Activated CD4-positive, alpha-beta T cell treated with anti-CD3 and anti-CD28 coated beads, Interleukin-2, amount 50 U/mL, for 16 hours (primary cell): ENCODE data around the gene RBM22.

ENCODE experiments used
- DNase-seq: peaks from one replicate; pipeline ENCODE4 v3.0.0-alpha.2; 2020

RBM22 gene

GRCh38 chr5:150650021-150651006, 50.5 kb downstream of the RBM22 start:
- DNase-seq: no peak

- no peak for DNase-seq
Observed at GRCh38 chr5:150649108-150650020, 51.5 kb downstream of the RBM22 start.

DNA sequence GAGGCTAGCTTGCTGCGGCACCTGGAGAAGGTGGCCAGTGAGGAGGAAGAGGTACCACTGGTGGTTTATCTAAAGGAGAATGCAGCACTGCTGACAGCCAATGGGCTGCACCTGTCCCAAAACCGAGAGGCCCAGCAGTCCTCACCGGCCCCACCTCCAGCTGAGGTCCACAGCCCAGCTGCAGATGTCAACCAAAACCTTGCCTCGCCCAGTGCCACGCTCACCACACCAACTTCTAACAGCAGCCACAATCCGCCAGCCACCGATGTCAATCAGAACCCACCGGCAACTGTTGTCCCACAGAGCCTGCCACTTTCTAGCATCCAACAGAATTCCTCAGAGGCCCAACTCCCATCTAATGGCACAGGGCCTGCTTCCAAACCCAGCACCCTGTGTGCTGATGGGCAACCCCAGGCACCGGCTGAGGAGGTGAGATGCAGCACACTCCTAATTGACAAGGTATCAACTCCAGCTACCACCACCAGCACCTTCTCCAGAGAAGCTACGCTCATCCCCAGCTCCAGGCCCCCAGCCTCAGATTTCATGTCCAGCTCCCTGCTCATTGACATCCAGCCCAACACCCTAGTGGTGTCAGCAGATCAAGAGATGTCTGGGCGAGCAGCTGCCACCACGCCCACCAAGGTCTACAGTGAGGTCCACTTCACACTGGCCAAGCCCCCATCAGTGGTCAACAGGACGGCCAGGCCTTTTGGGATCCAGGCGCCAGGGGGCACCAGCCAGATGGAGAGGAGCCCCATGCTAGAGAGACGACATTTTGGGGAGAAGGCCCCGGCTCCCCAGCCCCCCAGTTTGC, 52.4 kb downstream of the RBM22 start:
- no peak for DNase-seq

DNA sequence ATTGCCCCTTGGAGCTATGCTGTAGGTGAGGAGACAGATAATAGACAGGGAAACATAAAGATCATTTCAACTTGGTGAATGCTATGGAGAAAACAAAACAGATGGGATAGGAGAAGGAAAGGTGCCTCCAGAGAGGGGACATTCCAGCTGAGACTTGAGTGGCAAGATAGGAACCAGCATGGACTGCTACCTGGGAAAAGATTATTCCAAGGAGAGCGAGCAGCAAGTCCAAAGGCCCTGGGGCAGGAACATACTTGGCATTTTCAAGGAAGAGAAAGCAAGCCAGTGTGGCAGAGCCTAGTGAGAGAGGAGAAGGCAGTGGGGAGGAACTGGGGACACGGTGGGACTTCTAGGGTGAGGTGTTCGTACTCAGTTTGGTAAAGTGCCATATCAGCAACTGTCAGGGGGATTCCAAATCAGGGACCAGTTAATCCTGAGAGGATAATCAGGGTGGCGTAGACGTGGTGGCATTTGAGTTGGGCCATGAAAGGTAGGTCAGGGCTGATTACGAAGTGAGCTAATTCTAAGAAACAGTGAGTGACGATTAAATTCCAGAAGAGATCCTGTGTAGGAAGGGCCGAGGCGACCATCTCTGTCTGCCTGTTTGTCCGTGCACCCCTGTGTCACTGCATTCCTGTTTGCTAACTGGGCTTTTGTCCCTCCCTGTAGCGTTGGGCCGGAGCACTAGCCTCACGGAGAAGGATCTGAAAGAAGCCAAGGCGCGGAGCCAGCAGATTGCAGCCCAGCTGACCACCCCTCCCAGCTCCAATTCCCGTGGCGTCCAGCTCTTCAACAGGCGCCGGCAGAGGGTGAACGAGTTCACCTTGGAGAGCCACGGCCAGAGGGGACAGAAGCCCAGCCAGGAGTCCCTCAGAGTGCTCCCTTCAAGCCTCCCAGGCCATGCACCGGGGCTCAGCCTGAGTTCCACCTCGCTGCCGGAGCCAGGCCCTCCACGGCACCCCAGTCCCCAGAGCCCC, 53.3 kb downstream of the RBM22 start:
- DNase-seq: no peak

GRCh38 chr5:150645070-150645700, 55.7 kb downstream of the RBM22 start:
- no peak for DNase-seq

- no peak for DNase-seq
Observed at GRCh38 chr5:150644514-150644913, 56.3 kb downstream of the RBM22 start.

GRCh38 chr5:150644058-150644457, 56.8 kb downstream of the RBM22 start:
- DNase-seq: no peak

DNA sequence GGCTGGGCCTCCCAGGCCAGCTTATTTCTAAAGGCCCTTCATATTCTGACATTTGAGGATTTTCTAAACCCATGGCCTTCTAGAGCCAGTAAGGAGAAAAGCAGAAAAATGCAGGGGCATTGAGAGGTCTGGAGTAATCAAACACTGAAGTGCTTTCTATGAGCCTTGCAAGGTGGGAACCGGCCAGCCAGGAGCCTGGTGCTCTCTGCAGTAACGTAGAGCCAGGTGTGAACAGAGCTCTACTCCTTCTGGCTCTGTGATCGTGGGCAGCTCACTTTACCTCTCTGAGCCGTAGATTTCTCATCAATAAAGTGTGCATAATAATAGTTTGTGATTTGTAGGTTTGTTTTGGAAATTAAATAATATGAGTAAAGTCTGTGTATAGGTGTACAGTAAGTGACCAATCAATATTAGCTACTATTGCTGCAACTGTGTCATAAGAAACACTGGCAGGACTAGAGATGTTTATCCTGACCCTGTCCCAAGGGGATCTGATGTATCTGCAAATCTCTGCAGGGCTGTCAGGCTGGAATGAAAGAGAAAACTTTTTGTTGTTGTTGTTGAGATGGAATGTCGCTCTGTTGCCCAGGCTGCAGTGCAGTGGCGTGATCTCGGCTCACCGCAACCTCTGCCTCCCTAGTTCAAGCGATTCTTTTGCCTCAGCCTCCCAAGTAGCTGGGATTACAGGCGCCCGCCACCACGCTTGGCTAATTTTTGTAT, 57.7 kb downstream of the RBM22 start:
- no peak for DNase-seq

DNA sequence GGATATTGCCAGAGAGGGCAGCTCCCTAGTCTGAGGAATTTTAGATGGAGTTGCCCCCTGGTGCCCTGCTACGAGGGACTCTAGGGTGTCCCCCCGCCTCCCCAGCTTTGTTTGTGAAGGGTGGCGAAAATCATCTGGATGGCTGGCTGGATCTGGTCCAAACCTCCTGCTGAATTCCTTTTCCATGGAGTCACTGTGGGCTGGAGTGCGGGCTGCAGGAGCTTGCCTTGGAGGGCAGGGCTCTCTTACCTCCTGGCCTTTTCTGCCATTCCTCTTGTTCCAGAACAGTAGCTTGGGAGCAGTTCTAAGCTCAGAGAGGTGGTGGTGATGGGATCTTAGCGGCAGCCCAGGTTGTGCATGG, 58.3 kb downstream of the RBM22 start:
- DNase-seq: no peak

DNA sequence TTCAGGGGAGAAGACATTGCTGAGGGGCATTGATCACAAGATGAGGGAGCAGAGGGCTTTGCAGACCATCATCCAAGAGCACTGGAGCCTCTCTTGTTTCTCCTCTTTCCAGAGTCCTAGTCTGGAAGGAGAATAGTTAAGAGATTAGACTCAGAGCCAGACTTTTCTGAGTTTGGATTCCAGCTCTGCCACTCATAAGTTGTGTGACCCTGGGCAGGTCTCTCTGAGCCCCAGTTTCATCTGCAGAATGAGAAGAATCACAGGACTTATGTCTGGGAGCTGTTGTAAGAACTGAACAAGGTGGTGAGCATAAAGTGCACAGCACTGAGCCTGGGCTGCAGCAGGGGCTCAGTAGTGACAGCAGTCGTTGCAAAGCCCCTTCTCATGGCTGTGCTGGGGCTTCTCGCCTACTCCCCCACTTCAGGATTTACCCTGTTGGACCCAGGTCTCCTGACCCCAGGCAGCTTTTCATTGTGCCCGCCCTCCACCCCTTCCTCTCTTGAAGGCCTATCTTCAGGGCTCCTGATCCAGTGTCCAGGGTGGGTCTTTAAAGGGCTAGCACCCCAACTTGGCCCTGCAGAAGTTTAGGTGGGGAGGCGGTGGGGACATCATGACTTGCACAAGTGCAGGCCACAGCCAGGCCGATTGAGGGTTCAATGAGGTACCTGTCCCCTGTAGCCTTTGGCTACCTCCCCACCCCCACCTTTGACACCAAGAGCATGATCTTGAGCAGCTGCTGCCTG, 58.9 kb downstream of the RBM22 start:
- no peak for DNase-seq

DNA sequence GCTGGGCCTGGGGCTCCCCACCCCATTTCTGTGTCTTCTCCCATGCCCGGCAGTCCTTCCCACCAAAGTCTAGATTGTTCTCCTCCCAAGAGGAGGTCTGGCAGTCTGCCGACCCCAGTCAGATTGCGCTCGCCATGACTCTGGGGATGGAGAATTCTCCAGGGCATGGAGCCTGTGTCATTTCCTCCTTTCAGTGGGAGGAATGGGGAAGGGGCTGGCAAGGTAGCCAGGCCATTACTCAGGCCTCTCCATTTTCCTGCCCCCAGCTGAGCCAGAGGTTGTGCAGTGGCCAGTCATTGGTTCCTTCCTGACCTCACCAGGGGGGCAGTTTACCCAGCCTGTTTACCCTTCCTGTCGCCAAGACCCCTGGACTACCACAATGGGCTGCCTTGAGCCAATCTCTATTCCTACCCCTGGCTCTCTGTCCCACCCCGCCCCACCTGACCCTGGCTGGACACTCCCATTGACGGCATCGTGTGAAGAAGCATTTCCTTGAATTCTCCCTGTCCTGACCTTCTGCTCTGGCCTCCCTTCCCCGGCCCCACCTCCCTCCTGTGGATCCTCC, 59.8 kb downstream of the RBM22 start:
- no peak for DNase-seq
